Amniotic stem cell (primary cell): Measurements from ENCODE around the gene UNC13B.
"Not testable (repeated sequence)": the region's sequence is repeated elsewhere in the genome, so short reads cannot be mapped to it uniquely, and the experiment has no call there.

Experiments
- DNase-seq: peaks from one replicate; lab custom pipeline; 2025; lab: John Stamatoyannopoulos, UW

UNC13B gene

DNA sequence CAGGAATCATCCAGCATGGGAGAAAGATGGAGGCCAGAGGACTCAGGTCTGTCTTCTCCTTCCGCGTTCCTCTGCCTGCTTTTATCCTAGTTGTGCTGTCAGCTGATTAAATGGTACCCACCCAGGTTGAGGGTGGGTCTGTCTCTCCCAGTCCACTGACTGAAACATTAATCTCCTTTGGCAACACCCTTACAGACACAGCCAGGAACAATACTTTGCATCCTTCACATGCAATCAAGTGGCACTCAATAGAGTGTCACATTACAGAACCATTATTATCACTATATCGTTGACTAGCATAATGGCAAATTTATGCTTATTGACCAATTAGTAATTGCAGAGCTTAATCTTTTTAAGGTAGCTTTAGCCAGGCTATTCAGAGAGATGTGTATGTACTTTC, 64.8 kb downstream of the UNC13B start:
- DNase-seq, result no peak

DNA sequence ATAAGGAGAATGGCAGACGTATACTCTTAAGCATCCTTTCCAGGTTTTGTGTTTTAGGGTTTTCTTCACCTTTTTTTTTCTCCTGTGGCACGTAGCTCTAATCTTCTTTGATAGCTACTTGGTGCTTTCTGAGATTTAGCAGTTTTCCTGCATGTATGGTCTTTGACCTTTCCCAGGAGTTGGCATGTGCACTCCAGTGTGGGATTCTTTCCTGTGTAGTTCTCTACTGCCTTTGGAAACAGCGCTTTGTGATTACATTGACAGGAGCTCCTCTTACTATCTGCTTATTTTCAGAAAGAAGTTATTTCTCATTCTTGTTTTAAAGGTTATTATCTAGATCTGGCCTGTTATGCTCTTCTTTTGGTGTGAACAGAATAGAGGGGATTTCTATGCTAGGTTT, 65.5 kb downstream of the UNC13B start:
- DNase-seq, result no peak

DNA sequence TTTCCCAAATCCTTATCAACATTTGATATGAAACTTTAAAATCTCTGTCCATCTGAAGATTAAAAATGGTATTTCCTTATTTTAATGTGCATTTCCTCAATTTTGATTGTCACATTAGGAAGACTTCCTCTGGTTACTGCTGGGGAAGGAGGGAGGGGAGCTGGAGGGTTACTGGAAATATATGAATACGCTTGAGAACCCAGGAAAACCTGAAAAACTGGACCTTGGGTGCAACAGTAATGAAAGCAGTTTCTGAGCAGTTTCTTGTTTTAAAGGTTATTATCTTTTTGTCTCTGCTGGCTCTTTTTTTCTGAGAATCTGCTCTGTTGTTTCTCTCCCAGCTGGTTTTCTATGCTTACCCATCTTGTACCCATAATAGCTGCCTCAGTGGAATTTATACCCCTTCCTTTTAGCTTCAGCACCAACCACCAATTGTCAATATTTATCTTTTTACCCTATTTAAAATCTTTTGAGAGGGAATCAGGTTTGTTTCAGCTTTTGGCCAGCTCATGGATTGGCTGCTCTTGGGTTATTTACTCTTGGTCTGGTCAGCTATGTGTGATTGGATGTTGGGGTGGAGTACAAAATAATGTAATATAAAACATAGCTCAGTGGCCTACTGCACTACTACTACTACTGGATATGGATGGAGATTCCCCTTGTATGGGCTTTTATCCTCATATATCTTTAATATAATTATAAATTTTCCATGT, 67.4 kb downstream of the UNC13B start:
- DNase-seq, result no peak

DNA sequence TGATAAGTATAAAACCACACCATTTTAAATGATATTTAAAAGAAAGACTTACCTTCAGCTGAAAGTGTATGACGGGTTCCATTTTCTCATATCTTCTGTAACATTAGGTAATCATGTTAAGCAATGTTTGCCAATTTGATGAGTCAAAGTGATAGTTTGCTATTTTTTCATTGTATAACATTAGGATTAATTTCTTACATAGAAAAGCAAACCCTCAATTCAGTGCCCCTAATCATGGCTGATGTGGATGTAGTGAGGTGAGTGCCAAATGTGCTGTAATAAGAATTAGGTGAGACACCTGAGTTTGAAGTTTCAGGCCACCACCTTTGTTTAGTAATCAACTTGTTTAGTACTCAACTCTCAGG, 68.0 kb downstream of the UNC13B start:
- no peak for DNase-seq

DNA sequence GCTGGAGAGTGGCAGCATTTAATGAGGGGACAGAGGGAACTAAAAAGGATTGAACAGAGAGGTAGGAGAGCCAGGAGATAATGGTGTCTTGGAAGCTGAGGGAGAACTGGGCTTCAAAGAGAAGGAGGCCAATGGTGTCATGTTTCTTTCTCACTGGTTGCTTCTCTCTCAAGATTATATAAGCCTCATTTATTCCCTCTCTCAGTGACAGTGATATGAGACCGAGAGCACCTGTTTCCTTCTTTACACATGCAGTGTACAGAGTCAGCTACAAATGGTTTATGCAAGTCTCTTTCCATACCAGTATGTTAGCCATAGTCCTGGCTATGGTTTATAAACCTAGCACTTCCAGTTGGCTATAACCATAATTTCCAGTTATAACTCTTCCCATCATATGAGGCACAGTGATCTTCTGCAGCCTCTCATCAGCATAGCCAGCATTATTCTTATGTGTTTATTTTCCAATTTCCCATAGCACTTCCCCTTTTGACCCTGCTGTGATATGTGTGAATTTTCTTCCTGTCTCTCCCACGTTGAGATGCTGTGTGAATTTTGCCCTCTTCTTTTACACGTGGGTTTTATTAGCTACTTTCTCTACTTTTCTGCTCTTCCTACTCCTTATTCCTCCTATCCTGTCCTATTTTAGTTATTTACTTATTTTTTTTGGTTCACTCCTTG, 71.2 kb downstream of the UNC13B start:
- no peak for DNase-seq

DNA sequence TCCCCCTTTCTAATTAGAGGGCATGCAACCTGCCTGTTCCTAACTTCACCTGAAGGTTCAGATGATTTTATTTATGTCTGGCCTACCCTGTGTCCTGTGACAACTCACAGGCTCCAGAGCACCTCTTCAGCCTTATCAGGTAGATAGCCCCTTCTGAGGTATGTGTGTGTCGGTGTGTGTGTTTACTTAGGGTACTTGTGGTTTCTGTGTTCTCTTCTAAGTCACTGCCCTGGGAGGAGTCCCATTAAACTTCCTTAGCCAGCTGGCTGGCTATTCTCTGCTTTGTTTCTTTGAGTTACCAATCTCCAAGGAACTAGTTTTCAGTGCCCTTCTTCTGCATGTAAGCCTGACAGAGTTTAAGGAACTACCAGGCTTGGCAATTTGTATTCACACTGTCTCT, 74.9 kb downstream of the UNC13B start:
- DNase-seq, result no peak

DNA sequence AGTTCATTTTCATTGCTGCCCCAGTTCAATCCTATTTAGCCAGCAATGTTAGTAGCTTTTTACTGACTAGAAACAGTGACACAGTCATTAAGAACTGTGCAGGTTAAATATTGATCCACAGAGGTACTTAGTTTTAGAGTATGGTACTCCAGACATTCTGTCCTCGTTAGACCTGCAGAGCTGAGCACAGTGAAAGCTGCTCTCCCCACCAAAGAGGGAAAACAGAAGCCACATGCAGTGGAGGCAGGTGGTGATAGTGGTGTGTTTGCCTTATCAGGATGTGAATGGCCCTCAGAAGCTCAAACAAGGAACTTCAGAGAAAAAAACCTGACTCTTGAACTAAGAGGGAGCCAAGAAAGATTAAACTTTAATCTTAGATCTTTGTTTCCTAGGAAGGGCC, 75.5 kb downstream of the UNC13B start:
- DNase-seq, result no peak

DNA sequence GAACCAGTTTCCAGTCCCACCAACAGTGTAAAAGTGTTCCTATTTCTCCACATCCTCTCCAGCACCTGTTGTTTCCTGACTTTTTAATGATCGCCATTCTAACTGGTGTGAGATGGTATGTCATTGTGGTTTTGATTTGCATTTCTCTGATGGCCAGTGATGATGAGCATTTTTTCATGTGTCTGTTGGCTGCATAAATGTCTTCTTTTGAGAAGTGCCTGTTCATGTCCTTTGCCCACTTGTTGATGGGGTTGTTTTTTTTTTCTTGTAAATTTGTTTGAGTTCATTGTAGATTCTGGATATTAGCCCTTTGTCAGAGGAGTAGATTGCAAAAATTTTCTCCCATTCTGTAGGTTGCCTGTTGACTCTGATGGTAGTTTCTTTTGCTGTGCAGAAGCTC, 84.1 kb downstream of the UNC13B start:
- not testable (repeated sequence) for DNase-seq

DNA sequence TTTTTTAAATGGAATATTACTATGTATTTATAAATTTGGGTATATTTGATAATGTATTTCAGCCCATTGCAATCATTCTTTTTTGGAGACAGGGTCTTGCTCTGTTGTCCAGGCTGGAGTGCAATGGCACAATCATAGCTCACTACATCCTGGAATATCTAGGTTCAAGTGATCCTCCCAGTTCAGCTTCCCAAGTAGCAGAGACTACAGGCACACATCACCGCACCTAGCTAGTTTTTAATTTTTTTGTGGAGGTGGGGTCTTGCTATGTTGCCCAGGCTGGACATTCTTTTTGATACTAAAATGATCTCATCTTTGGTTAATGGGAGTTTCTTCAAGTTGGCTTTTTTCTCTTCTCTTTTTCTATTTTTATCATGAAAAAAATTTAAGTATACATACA, 91.3 kb downstream of the UNC13B start:
- no peak for DNase-seq

DNA sequence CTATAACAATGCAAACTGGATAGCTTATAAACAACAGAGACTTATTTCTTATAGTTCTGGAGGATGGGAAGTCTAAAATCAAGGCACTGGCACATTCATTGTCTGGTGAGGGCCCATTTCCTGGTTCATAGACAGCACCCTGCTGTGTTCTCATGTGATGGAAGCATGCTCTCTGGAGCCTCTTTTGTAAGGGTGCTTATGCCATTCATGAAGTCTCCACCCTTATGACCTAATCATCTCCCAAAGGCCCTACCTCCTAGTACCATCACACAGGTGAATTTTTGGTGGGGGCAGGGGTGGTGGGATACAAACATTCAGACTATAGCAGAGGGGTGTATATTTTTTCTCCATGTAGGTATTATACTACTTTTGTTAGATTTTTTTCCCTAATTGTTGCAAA, 92.4 kb downstream of the UNC13B start:
- DNase-seq, result no peak

DNA sequence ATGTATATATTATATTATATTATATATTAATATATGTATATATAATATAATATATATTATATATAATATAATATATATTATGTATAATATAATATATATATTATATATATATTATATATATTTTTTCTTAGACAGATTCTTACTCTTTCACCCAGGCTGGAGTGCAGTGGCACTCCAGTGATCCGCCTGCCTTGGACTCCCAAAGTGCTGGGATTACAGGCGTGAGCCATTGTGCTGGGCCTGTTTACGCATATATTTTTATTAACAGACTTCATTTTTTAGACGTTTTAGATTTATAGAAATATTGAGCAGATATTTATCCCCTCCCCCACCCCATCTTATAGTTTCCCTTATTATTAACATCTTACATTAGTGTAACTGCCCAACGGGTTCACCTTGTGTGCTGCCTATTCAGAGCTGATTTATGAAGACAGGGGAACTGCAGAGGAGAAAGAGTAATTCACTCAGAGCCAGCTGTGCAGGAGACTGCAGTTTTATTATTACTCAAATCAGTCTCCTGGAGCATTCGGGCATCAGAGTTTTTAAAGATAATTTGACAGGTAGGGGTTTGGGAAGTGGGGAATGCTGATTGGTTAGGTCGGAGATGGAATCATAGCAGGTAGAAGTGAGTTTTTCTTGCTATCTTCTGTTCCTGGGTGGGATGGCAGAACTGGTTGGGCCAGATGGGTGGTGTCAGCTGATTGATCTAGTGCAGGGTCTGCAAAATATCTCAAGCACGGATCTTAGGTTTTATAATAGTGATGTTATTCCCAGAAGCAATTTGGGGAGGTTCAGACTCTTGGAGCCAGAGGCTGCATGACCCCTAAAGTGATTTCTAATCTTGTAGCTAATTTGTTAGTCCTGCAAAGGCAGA, 93.4 kb downstream of the UNC13B start:
- no peak for DNase-seq

DNA sequence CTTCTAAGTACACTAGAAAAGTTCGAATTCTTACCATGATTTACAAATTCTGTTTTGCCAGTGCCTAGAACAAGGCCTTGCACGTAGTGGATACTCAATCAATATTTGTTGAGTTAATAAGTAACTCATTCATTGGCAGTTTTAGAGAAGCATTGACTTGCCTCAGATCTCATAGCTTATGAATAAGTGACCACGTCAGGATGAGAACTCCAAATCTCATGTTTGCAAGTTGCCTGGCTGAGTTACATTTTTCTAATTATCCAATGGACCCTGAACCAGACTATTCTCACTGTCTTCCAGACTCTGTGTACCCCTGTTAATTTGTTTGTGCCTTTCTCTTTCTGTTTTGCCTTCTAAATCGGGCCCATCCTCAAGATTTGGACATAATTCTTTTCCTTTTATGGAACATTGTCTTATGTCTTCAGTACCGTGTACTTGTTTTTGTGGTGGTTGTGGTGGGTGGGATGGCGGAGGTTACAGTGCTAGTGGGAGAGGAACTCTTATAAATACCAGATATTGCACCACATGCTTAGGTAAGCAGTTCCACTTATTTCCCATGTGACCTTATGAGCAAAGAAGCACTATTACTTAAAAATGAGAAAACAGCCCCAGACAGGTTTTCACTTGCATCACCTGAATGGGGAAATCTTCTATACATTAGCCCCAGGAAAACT, 96.3 kb downstream of the UNC13B start:
- DNase-seq, result no peak

DNA sequence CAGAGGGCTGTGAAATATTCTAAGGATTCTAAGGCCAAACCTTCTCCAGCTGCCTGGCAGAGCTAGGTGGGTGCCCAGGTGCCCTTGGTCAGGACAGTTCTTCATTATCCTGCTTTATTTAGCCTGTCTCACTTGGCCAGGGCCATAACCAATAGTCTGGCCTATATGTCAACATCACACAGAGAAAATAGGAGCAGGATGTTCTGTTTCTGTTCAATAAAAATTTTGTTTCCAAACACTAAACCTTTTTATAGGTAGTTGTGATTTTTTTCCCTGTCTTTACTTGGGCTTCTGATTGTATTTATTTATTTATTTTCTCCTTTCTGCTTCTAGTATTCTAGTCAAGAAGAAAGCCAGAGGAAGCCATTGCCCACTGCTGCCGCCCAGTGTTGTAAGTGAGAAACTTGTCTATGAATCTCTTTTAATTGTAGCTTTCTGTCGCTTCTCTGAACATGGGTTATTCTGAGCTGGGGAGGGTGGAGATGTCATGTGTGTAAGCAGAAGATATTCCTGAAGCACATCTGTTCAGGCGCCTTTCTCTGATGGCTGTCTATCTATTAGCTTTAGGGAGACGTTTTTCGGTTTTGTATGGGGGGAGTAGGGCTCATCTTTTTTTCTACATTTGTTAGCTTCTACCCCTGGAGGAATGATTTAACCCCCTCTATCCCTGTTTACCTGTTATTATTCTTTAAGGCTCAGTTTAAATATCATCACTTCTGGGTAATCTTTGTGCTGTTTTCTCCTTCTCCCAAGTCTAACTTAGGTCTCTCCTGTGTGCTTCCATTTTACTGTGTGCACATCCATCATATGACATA, 97.1 kb downstream of the UNC13B start:
- DNase-seq, result peak; percentile 61

DNA sequence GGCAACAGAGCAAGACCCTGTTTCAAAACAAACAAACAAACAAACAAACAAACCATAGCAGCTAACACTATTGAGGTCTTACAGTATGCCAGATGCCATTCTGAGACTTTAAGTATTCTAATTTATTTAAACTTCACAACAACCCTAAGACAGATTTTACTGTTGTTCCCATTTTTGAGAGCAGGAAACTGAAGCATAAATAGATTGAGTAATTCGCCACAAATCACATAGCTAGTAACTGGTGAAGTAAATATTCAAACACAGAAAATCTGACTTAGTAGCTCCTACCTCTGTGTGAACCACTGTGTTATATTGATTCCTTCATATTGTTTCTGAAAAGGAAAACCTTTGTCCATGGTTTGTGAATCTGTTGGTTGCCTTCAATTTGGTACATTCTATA, 98.4 kb downstream of the UNC13B start:
- no peak for DNase-seq

DNA sequence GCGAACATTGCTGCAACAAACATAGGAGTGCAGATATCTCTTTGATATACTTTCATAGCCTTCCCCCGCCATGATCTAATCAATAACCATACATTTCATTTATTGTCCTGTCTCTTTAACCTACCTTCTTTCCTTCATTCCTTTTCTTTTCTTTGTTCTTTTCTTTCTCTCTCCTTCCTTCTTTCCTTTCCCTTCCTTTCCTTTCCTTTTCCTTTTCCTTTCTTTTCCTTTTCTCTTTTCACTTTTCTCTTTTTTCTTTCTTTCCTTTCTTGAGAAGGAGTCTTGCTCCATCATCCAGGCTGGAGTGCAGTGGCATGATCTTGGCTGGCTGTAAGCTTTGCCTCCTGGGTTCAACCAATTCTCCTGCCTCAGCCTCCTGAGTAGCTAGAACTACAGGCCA, 100.3 kb downstream of the UNC13B start:
- no peak for DNase-seq

DNA sequence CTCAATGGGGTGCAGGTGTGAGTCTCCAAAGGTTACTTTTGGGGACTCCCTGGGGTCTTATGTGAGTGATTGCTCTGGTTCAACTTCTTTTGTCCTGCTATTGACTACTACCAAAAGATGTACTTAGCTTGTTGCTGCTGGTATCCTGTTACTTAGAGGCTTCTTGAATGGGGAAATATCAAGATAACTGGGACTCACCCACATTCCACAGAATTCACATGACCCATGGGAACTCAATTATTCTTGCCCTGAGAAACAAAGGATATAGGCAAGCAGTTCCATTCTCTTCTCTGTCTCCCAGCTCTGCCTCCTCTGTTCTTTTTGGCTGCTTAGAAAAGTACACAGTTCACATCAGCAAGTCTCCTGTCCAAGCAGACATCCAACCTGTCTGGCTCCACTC, 105.9 kb downstream of the UNC13B start:
- DNase-seq, result no peak

DNA sequence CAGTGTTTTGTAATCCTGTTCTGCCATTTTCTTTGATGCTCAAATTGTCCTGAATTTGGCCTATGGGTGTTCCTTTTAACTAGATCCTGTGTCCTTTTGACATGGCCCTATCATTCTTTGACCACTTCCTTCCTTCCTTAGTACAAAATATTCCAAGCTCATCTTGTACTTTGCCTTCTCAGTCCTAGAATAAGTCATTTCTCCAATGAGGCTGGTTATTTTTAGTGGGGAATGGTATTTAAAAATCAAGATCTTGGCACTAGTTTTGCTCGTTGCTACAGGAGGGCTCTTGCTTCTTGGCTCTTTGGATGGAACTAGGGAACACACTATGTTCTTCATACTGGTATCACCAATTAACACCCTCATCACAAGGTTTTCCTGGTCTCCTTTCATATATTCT, 108.1 kb downstream of the UNC13B start:
- DNase-seq, result no peak

DNA sequence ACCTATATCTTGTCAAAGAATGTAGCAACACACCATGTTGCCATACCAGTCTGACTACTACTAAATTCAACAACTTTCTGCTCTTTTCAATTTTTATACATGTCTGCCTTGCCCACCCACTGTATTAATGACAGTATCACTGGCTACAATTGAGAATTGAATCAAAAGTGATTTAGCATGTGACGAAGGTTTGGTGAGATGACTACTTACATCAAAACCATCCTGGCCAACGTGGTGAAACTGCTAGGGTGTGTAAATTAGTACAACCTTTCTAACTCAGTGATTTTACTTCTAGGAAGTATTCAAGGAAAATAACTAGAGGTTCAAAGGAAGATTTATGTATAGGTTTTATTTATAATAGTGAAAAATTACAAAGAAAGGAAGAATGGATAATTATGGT, 109.8 kb downstream of the UNC13B start:
- DNase-seq, result no peak

DNA sequence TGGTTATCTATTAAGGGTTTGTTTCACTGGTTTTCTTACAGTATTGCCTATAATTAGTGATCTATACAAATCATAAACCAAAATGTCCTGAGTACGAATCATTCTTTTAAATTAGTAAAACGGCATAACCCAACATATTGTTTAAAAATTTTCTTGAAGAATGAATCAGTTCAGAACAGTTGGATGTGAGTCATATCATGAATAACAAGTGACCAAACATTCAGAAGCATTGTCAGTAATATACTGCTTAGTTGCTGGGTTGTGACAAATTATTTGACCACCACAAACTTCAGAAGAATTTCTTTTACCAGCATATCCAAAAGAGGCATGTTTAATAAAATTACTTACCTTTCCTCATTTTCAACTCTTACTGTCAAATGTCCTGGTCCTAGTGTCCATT, 111.2 kb downstream of the UNC13B start:
- no peak for DNase-seq

DNA sequence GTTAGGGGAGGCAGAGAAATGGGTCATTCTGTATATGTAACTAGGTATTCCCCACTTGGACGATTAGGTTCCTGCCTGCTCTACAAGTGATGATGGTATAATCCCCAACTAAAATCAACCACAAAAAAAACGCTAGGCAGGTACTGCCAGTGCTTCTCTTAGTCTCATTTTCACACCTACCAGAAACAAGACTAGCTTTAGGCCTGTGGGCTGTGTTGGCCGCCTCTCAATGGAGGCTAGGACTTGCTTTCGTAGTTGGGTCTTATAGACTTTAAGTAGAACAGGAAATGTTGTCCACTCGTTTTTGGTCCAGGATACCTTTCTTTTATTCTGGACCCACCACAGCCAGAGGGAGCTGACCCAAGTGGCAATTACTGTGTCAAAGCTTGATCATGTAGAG, 111.8 kb downstream of the UNC13B start:
- no peak for DNase-seq

DNA sequence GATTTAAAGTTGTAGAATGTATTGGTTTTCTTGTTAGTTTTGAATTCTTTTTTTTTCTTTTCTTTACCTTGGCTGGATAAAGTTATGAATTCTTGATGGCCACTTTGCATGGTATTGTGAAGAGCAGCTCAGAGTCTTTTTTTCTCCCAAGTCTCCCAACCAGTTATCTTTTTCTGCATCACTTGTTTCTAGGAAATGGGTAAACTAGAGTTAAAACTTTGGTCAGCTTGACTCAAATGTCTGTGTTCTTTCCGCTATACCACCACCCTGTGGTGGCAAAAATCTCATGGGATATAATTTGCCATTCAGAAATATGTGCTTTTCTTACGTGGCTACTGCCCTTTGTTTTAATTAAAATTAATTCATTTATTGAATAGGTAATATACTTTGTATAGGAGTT, 113.2 kb downstream of the UNC13B start:
- no peak for DNase-seq

DNA sequence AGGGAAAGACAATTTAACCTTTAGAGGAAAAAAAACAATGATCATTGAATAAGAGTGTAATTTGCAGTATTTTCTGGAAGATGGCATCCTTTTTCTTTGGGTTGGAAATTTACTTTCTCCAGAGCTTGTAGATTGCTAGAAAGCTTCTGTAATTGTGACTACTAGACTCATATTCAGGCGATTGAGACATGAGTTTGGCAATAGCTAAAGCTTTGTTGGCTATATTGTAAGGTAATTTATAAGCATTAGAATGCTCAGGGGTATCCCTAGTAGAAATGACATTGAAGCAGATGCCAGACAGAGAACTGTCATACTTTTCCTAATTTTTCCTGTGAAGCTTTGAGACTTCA, 115.3 kb downstream of the UNC13B start:
- no peak for DNase-seq
